GM23338 (cell line): Measurements from ENCODE around the gene ZNF143.
A peak's percentile ranks its signal among the peaks of the same experiment; 100 is the strongest.

Source experiments
- CREB1 ChIP-seq: fragments of 250-450 bp; sonication (Bioruptor Pico); IDR thresholded peaks from 2 replicates; pipeline ENCODE4 v1.5.0; 2020; ENCODE audit warnings: low read depth, mild to moderate bottlenecking, moderate library complexity
- CTCF ChIP-seq, 2 experiments: fragments of 200-600 bp in 1 of 2; sonication (generic) in 1 of 2; conservative IDR thresholded peaks; 2 replicates each; pipeline versions ENCODE4 v1.5.1 to v1.6.1; 2016 to 2017; ENCODE audit warnings: antibody characterized with exemption in 2 of 2, low read depth in 2 of 2, mild to moderate bottlenecking in 2 of 2, moderate library complexity in 1 of 2
- EZH2 ChIP-seq: fragments of 200-600 bp; sonication (generic); IDR thresholded peaks from one replicate; pipeline ENCODE4 v1.8.0; 2017; ENCODE audit warnings: antibody characterized with exemption, mild to moderate bottlenecking, low read depth; ENCODE audit not compliant: unreplicated experiment
- EZH2phosphoT487 ChIP-seq: fragments of 200-600 bp; sonication (generic); IDR thresholded peaks from one replicate; pipeline ENCODE4 v1.8.1; 2018; ENCODE audit warnings: antibody characterized with exemption; ENCODE audit not compliant: unreplicated experiment
- JUNB ChIP-seq: IDR thresholded peaks from one replicate; pipeline ENCODE4 v1.6.1; 2016; ENCODE audit warnings: antibody characterized with exemption; ENCODE audit not compliant: unreplicated experiment
- POLR2AphosphoS5 ChIP-seq: IDR thresholded peaks from 2 replicates; pipeline ENCODE4 v1.6.1; 2016; ENCODE audit warnings: antibody characterized with exemption, low read depth
- ZNF331 ChIP-seq: fragments of 250-450 bp; sonication (Bioruptor Pico); IDR thresholded peaks from 2 replicates; pipeline ENCODE4 v1.5.0; 2020; ENCODE audit warnings: low read depth, mild to moderate bottlenecking, moderate library complexity
- TF ChIP-seq, protein P1 (sequence below): IDR thresholded peaks from one replicate; pipeline ENCODE4 v1.6.1; 2018; ENCODE audit warnings: antibody characterized with exemption; ENCODE audit not compliant: unreplicated experiment
- TF ChIP-seq, protein P2 (sequence below): IDR thresholded peaks from 2 replicates; pipeline ENCODE4 v1.6.1; 2016; ENCODE audit warnings: antibody characterized with exemption

DNA sequence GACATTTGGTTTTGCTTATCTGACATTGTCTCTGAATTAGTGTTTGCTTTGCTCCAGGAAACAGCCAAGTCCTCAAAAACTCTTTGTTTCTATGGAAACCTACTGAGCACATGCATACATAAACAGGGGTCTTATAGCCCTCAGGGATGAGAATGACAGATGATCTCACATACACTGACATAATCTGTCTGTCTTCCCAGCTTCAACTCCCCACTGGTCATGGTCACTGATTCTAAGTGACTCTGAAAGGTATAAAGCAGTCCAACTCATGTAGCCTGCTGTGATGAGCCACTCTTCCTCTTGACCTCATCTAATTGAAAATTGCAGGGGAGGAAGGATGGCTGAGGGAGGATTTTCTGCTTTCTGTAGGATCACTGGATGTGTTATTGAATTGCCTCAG, 12.6 kb downstream of the ZNF143 start:
- TF ChIP-seq CTCF (conservative IDR thresholded peaks at IDR 0.05; ENCODE audit: low read depth in 2 of 2) (no peak), EZH2 (no peak), CREB1 (CRISPR knock-in tag) (no peak), POLR2AphosphoS5 (no peak), EZH2phosphoT487 (peak; percentile 42), JUNB (no peak), ZNF331 (no peak)
- TF ChIP-seq, protein P1, sequence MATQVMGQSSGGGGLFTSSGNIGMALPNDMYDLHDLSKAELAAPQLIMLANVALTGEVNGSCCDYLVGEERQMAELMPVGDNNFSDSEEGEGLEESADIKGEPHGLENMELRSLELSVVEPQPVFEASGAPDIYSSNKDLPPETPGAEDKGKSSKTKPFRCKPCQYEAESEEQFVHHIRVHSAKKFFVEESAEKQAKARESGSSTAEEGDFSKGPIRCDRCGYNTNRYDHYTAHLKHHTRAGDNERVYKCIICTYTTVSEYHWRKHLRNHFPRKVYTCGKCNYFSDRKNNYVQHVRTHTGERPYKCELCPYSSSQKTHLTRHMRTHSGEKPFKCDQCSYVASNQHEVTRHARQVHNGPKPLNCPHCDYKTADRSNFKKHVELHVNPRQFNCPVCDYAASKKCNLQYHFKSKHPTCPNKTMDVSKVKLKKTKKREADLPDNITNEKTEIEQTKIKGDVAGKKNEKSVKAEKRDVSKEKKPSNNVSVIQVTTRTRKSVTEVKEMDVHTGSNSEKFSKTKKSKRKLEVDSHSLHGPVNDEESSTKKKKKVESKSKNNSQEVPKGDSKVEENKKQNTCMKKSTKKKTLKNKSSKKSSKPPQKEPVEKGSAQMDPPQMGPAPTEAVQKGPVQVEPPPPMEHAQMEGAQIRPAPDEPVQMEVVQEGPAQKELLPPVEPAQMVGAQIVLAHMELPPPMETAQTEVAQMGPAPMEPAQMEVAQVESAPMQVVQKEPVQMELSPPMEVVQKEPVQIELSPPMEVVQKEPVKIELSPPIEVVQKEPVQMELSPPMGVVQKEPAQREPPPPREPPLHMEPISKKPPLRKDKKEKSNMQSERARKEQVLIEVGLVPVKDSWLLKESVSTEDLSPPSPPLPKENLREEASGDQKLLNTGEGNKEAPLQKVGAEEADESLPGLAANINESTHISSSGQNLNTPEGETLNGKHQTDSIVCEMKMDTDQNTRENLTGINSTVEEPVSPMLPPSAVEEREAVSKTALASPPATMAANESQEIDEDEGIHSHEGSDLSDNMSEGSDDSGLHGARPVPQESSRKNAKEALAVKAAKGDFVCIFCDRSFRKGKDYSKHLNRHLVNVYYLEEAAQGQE, result no peak
- TF ChIP-seq, protein P2, sequence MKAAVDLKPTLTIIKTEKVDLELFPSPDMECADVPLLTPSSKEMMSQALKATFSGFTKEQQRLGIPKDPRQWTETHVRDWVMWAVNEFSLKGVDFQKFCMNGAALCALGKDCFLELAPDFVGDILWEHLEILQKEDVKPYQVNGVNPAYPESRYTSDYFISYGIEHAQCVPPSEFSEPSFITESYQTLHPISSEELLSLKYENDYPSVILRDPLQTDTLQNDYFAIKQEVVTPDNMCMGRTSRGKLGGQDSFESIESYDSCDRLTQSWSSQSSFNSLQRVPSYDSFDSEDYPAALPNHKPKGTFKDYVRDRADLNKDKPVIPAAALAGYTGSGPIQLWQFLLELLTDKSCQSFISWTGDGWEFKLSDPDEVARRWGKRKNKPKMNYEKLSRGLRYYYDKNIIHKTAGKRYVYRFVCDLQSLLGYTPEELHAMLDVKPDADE, result no peak
